Neural cell (in vitro differentiated cells): ENCODE results near the gene KSR2. TPM values are rescaled to one million over a fixed set of nuclear protein-coding genes. Genes with fewer than 3 reads are reported as not detected.

Source experiments
- H2AFZ ChIP-seq: fragments of 200-600, 300-800 bp; sonication (generic), shearing (Covaris generic); 2 replicates; pipeline ENCODE4 v1.6.0; 2014; ENCODE audit warnings: low read depth, mild to moderate bottlenecking, antibody characterized with exemption, low read length, moderate library complexity
- H3F3A ChIP-seq: fragments of 200-600 bp; shearing (Covaris generic); 2 replicates; pipeline ENCODE4 v1.6.1; 2016; ENCODE audit warnings: mild to moderate bottlenecking, moderate library complexity, mixed read lengths, antibody characterized with exemption, low read length; ENCODE audit not compliant: insufficient read depth, poor library complexity, severe bottlenecking
- H3K27ac ChIP-seq: fragments of 200-600, 300-800 bp; sonication (generic), shearing (Covaris generic); 2 replicates; pipeline ENCODE4 v1.5.1; 2014; ENCODE audit warnings: mild to moderate bottlenecking, low read length, moderate library complexity
- H3K27me3 ChIP-seq: fragments of 300-800, 200-600 bp; sonication (generic), shearing (Covaris generic); 2 replicates; pipeline ENCODE4 v1.6.0; 2014; ENCODE audit warnings: mild to moderate bottlenecking, low read depth, low read length, moderate library complexity; ENCODE audit not compliant: insufficient read depth
- H3K36me3 ChIP-seq: fragments of 300-800, 200-600 bp; sonication (generic), shearing (Covaris generic); 2 replicates; pipeline ENCODE4 v1.5.1; 2014; ENCODE audit warnings: mild to moderate bottlenecking, antibody characterized with exemption, low read length, moderate library complexity; ENCODE audit not compliant: insufficient read depth
- H3K4me2 ChIP-seq: fragments of 300-800, 200-600 bp; sonication (generic), shearing (Covaris generic); 2 replicates; pipeline ENCODE4 v1.6.0; 2014; ENCODE audit warnings: mild to moderate bottlenecking, low read length
- H3K4me3 ChIP-seq: fragments of 300-800, 200-600 bp; sonication (generic), shearing (Covaris generic); 2 replicates; pipeline ENCODE4 v1.5.1; 2014; ENCODE audit warnings: mild to moderate bottlenecking, low read length, moderate library complexity
- H3K79me2 ChIP-seq: fragments of 200-600 bp; shearing (Covaris generic); replicated peaks from 2 replicates; pipeline ENCODE4 v1.6.0; 2014; ENCODE audit warnings: mild to moderate bottlenecking, low read length, moderate library complexity; ENCODE audit not compliant: insufficient read depth
- H3K9ac ChIP-seq: fragments of 300-800, 200-600 bp; sonication (generic), shearing (Covaris generic); 2 replicates; pipeline ENCODE4 v1.6.1; 2016; ENCODE audit warnings: mild to moderate bottlenecking, low read length, mixed read lengths
- H3K9me2 ChIP-seq: fragments of 200-600 bp; shearing (Covaris generic); 2 replicates; pipeline ENCODE4 v1.6.1; 2016; ENCODE audit warnings: mild to moderate bottlenecking, low read length, mixed read lengths; ENCODE audit not compliant: insufficient read depth
- H3K9me3 ChIP-seq: fragments of 200-600, 300-800 bp; sonication (generic), shearing (Covaris generic); 2 replicates; pipeline ENCODE4 v1.6.1; 2016; ENCODE audit warnings: mild to moderate bottlenecking, mixed run types, low read length, moderate library complexity, mixed read lengths
- H4K20me1 ChIP-seq: fragments of 200-600 bp; shearing (Covaris generic); 2 replicates; pipeline ENCODE4 v1.6.1; 2016; ENCODE audit warnings: mild to moderate bottlenecking, mixed run types; ENCODE audit not compliant: insufficient read depth
- CTCF ChIP-seq: fragments of 450-650 bp; IDR thresholded peaks from 2 replicates; pipeline ENCODE4 v1.5.1; 2014; ENCODE audit warnings: antibody characterized with exemption, mild to moderate bottlenecking, moderate library complexity; ENCODE audit not compliant: poor library complexity, severe bottlenecking
- EP300 ChIP-seq: fragments of 450-650 bp; conservative IDR thresholded peaks from 2 replicates; pipeline ENCODE4 v1.6.1; 2014; ENCODE audit warnings: antibody characterized with exemption, mild to moderate bottlenecking, moderate library complexity; ENCODE audit not compliant: poor library complexity, severe bottlenecking
- EZH2 ChIP-seq: fragments of 200-600, 300-800 bp; shearing (Covaris generic), sonication (generic); IDR thresholded peaks from 2 replicates; pipeline ENCODE4 v1.6.1; 2014; ENCODE audit warnings: antibody characterized with exemption, low read length, borderline replicate concordance, mild to moderate bottlenecking; ENCODE audit not compliant: insufficient read depth, poor library complexity, severe bottlenecking
- MXI1 ChIP-seq: fragments of 450-650 bp; conservative IDR thresholded peaks from 2 replicates; pipeline ENCODE4 v1.6.1; 2014; ENCODE audit warnings: antibody characterized with exemption, mild to moderate bottlenecking; ENCODE audit not compliant: poor library complexity, severe bottlenecking
- POLR2AphosphoS5 ChIP-seq: IDR thresholded peaks from 2 replicates; pipeline ENCODE4 v1.6.1; 2012
- RAD21 ChIP-seq: fragments of 450-650 bp; conservative IDR thresholded peaks from 2 replicates; pipeline ENCODE4 v1.6.1; 2014; ENCODE audit warnings: antibody characterized with exemption, mild to moderate bottlenecking, moderate library complexity
- REST ChIP-seq: IDR thresholded peaks from 2 replicates; pipeline ENCODE4 v1.6.1; 2012; ENCODE audit warnings: borderline replicate concordance
- SMC3 ChIP-seq: fragments of 450-650 bp; conservative IDR thresholded peaks from 2 replicates; pipeline ENCODE4 v1.6.1; 2014; ENCODE audit warnings: antibody characterized with exemption, mild to moderate bottlenecking, moderate library complexity; ENCODE audit not compliant: poor library complexity
- TAF1 ChIP-seq: IDR thresholded peaks from 2 replicates; pipeline ENCODE4 v1.6.1; 2012; ENCODE audit warnings: low read depth
- polyA plus RNA-seq: library from polyadenylated mRNA; depleted of rRNA; stranded (reverse); fragments of >200 nt; gene quantifications from 2 replicates; pipeline ENCODE4 v1.2.3, GENCODE V29; 2014

Gene KSR2
- polyA plus RNA-seq, 1 donor from 2014 or later = 3.0 TPM

DNA sequence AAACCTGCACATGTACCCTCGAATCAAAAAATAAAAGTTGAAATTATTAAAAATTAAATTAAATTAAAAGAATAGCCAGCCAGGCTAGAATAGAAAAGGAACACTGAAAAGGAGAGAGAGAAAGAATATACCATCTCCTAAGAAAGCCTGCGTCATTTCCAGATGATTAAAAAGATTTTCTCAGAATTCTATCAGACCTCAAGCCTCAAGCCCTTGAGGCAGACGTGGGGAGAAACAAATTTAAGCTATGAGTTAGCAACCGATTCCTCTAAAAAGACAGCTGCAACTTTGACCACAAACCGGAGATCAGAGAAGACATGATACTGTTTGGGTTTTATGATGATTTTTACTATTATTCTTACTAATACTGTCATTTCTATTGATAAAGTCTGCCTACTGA lies 138.3 kb downstream of the KSR2 start:
- peaks cover 8% of the 10 kb centered on the region for H3K9me3 ChIP-seq
- no peaks in the 10 kb centered on the region for H4K20me1 ChIP-seq
- H2AFZ ChIP-seq = no peak overlapping the region
- no peak overlapping the region for H3K27ac ChIP-seq
- H3K4me3 ChIP-seq = no peak overlapping the region
- H3K9ac ChIP-seq = no peak overlapping the region
- no peak overlapping the region for H3K4me2 ChIP-seq
- no peak for TF ChIP-seq TAF1
- no peaks in the 10 kb centered on the region for H3K27me3 ChIP-seq
- no peaks in the 10 kb centered on the region for H3F3A ChIP-seq
- no peaks in the 10 kb centered on the region for H3K79me2 ChIP-seq
- H3K9me2 ChIP-seq = no peaks in the 10 kb centered on the region
- H3K36me3 ChIP-seq = no peaks in the 10 kb centered on the region

DNA sequence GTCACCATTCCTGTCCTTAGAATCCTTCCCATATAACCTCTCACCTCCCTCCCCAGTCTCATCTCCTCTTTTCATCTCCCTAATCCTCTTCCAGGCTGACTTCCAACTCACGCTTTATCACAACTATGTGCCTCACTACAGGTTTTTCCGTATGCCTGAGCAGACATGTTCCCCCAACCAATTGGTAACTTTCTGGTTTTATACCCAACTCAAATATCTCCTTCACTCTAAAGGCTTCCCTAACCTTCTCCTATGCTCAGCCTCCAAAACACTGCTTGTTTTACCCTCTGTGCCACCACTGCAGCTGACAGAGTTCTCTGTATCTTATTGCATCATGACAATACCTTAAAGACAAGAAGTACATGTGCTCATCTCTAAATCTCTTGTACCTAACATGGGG lies 139.7 kb downstream of the KSR2 start:
- H3F3A ChIP-seq = no peaks in the 10 kb centered on the region
- H3K9ac ChIP-seq = no peak overlapping the region
- H2AFZ ChIP-seq = no peak overlapping the region
- TF ChIP-seq MXI1 = no peak
- no peak for TF ChIP-seq TAF1
- no peak for TF ChIP-seq EP300
- no peak for TF ChIP-seq SMC3
- no peak for TF ChIP-seq EZH2
- TF ChIP-seq CTCF = no peak
- TF ChIP-seq RAD21 = no peak
- TF ChIP-seq REST = no peak
- TF ChIP-seq POLR2AphosphoS5 = no peak
- H3K4me3 ChIP-seq = no peak overlapping the region
- H3K4me2 ChIP-seq = no peak overlapping the region
- no peaks in the 10 kb centered on the region for H3K27me3 ChIP-seq
- no peak overlapping the region for H3K27ac ChIP-seq
- no peaks in the 10 kb centered on the region for H3K36me3 ChIP-seq
- no peaks in the 10 kb centered on the region for H3K9me2 ChIP-seq
- peaks cover 8% of the 10 kb centered on the region for H3K9me3 ChIP-seq
- no peaks in the 10 kb centered on the region for H3K79me2 ChIP-seq
- no peaks in the 10 kb centered on the region for H4K20me1 ChIP-seq

DNA sequence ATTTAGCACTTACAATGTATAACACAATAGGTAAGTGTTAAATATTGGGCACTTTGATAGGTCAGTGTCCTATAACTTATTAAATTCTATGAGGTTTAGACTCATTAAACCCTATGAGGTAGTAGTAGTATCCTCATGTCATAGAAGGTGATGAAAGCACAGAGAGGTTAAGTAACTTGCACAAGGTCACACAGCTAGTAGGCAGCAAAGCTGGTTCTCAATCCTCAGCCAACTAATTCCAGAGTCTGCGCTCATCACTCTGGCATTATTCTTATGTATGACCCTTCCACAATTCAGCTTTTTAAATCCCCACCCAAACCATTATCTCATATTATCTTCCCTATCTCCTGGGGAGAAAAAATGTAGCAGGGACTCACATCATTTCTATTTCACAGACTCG lies 141.1 kb downstream of the KSR2 start:
- H3K9me3 ChIP-seq = peaks cover 8% of the 10 kb centered on the region
- no peaks in the 10 kb centered on the region for H3K36me3 ChIP-seq
- no peak overlapping the region for H3K4me2 ChIP-seq
- H4K20me1 ChIP-seq = no peaks in the 10 kb centered on the region
- H3K4me3 ChIP-seq = no peak overlapping the region
- no peak overlapping the region for H3K9ac ChIP-seq
- H3K27me3 ChIP-seq = no peaks in the 10 kb centered on the region
- no peaks in the 10 kb centered on the region for H3F3A ChIP-seq
- no peak overlapping the region for H3K27ac ChIP-seq
- TF ChIP-seq POLR2AphosphoS5 = no peak
- no peak for TF ChIP-seq CTCF
- no peak for TF ChIP-seq RAD21
- no peak for TF ChIP-seq TAF1
- TF ChIP-seq EP300 = no peak
- TF ChIP-seq EZH2 = no peak
- no peak for TF ChIP-seq MXI1
- no peaks in the 10 kb centered on the region for H3K9me2 ChIP-seq
- H2AFZ ChIP-seq = no peak overlapping the region
- H3K79me2 ChIP-seq = no peaks in the 10 kb centered on the region
